GM21423 (cell line): ENCODE data around the gene PTBP1.

Experiments used
- ATAC-seq: cut with Tn5 transposase; IDR thresholded peaks from one replicate; pipeline ENCODE4 v1.9.1; 2021; ENCODE audit warnings: mild to moderate bottlenecking, moderate library complexity; ENCODE audit not compliant: unreplicated experiment

The PTBP1 gene

GRCh38 chr19:772063-772462, 25.2 kb upstream of the PTBP1 start:
- ATAC-seq: no peak

GRCh38 chr19:772730-773436, 24.4 kb upstream of the PTBP1 start:
- ATAC-seq: no peak

- no peak for ATAC-seq
Observed at GRCh38 chr19:776549-776948, 20.7 kb upstream of the PTBP1 start.

GRCh38 chr19:778910-779653, 18.2 kb upstream of the PTBP1 start:
- no peak for ATAC-seq

- ATAC-seq: no peak
Observed at GRCh38 chr19:780935-781334, 16.3 kb upstream of the PTBP1 start.

GRCh38 chr19:781800-782184, 15.5 kb upstream of the PTBP1 start:
- ATAC-seq: no peak

- no peak for ATAC-seq
Observed at GRCh38 chr19:782185-782877, 14.9 kb upstream of the PTBP1 start.

- ATAC-seq: no peak
Observed at GRCh38 chr19:782878-783668, 14.2 kb upstream of the PTBP1 start.

GRCh38 chr19:784541-784940, 12.7 kb upstream of the PTBP1 start:
- no peak for ATAC-seq

- no peak for ATAC-seq
Observed at GRCh38 chr19:787536-787935, 9.7 kb upstream of the PTBP1 start.

- no peak for ATAC-seq
Observed at GRCh38 chr19:788686-788982, 8.6 kb upstream of the PTBP1 start.

GRCh38 chr19:788983-789700, 8.1 kb upstream of the PTBP1 start:
- no peak for ATAC-seq

- ATAC-seq: no peak
Observed at GRCh38 chr19:789701-790060, 7.6 kb upstream of the PTBP1 start.

GRCh38 chr19:791007-791566, 6.2 kb upstream of the PTBP1 start:
- no peak for ATAC-seq

- no peak for ATAC-seq
Observed at GRCh38 chr19:791567-792305, 5.5 kb upstream of the PTBP1 start.

- no peak for ATAC-seq
Observed at GRCh38 chr19:792306-792885, 4.9 kb upstream of the PTBP1 start.

GRCh38 chr19:793806-794205, 3.4 kb upstream of the PTBP1 start:
- ATAC-seq: no peak

GRCh38 chr19:795073-795611, 2.1 kb upstream of the PTBP1 start:
- no peak for ATAC-seq
